Nucleus accumbens (tissue), 56 donors: ENCODE data around the gene CFAP57.
"Not testable (repeated sequence)": the region's sequence is repeated elsewhere in the genome, so short reads cannot be mapped to it uniquely, and the experiment has no call there.

Source experiments
- DNase-seq, 56 donors: peaks; one replicate each; lab custom pipeline; 2025; lab: John Stamatoyannopoulos, UW

CFAP57 gene

GRCh38 chr1:43171876-43172526 is at the start of gene CFAP57, which contains the start of gene EBNA1BP2:
Gene CFAP57, plus strand, starts transcription at chr1:43172330. Its CDS starts 424 bp downstream, at chr1:43172754.
Gene EBNA1BP2, minus strand, starts transcription at chr1:43172290. Its CDS starts 172 bp downstream, at chr1:43172118.
- DNase-seq, result peak; percentile 52 to 97 (median 90)

- DNase-seq, result no peak
Measured at GRCh38 chr1:43123031-43123430, 49.1 kb upstream of the CFAP57 start.

- no peak for DNase-seq
Measured at GRCh38 chr1:43128816-43129215, 43.3 kb upstream of the CFAP57 start.

- DNase-seq, result no peak
Measured at GRCh38 chr1:43129426-43129825, 42.7 kb upstream of the CFAP57 start.

- no peak for DNase-seq
Measured at GRCh38 chr1:43134068-43134467, 38.1 kb upstream of the CFAP57 start.

- DNase-seq, result no peak
Measured at GRCh38 chr1:43134640-43135039, 37.5 kb upstream of the CFAP57 start.

- no peak for DNase-seq
Measured at GRCh38 chr1:43135857-43136781, 36.0 kb upstream of the CFAP57 start.

- peak in 25 of 56 donors; percentile 1 to 43 (median 13) for DNase-seq
Measured at GRCh38 chr1:43137445-43138052, 34.6 kb upstream of the CFAP57 start.

GRCh38 chr1:43139295-43139694 is 32.8 kb upstream of the CFAP57 start:
- DNase-seq, result not testable (repeated sequence)

- DNase-seq, result no peak
Measured at GRCh38 chr1:43140010-43140409, 32.1 kb upstream of the CFAP57 start.

- DNase-seq, result no peak
Measured at GRCh38 chr1:43140583-43140982, 31.5 kb upstream of the CFAP57 start.

GRCh38 chr1:43143441-43143888 is 28.7 kb upstream of the CFAP57 start:
- no peak for DNase-seq

GRCh38 chr1:43144237-43144636 is 27.9 kb upstream of the CFAP57 start:
- no peak for DNase-seq

GRCh38 chr1:43147625-43148327 is 24.4 kb upstream of the CFAP57 start:
- peak in 51 of 56 donors; percentile 6 to 89 (median 45) for DNase-seq

GRCh38 chr1:43149889-43150288 is 22.2 kb upstream of the CFAP57 start:
- DNase-seq, result no peak

- no peak for DNase-seq
Measured at GRCh38 chr1:43152866-43153265, 19.3 kb upstream of the CFAP57 start.

GRCh38 chr1:43153443-43153842 is 18.7 kb upstream of the CFAP57 start:
- DNase-seq, result no peak

GRCh38 chr1:43156026-43156425 is 16.1 kb upstream of the CFAP57 start:
- no peak for DNase-seq

- no peak for DNase-seq
Measured at GRCh38 chr1:43165162-43165561, 7.0 kb upstream of the CFAP57 start.

- no peak for DNase-seq
Measured at GRCh38 chr1:43165765-43166164, 6.4 kb upstream of the CFAP57 start.
